Kidney (tissue), 14 donors: ENCODE data around the gene ETS1. TPM values are rescaled to one million over a fixed set of nuclear protein-coding genes. Genes with fewer than 3 reads are reported as not detected.

Experiments
- DNase-seq, 5 donors: peaks; one replicate each; pipeline ENCODE4 v3.0.0-alpha.2; 2013 to 2020
- FAIRE-seq: peaks from 2 replicates; lab custom pipeline; 2012; peaks lifted over from hg19 to GRCh38; lab: Jason Lieb, UNC
- H3K27ac ChIP-seq, 2 donors: one replicate each; pipeline ENCODE4 v1.7.0; 2013; ENCODE audit warnings: low read depth in 2 of 2, low read length in 2 of 2, inconsistent platforms in 1 of 2
- H3K27me3 ChIP-seq: one replicate; pipeline ENCODE4 v1.7.1; 2013; ENCODE audit warnings: low read length, inconsistent platforms; ENCODE audit not compliant: control insufficient read depth, insufficient read depth
- H3K36me3 ChIP-seq, 3 donors: one replicate each; pipeline versions ENCODE4 v1.7.0 to v1.7.1; 2013; ENCODE audit warnings: low read length in 3 of 3, control low read depth in 1 of 3, inconsistent platforms in 1 of 3; ENCODE audit not compliant: insufficient read depth in 3 of 3, control insufficient read depth in 2 of 3
- H3K4me1 ChIP-seq, 3 donors: one replicate each; pipeline versions ENCODE4 v1.7.0 to v1.7.1; 2013; ENCODE audit warnings: low read length in 3 of 3, inconsistent platforms in 1 of 3, low read depth in 1 of 3; ENCODE audit not compliant: control insufficient read depth in 2 of 3, insufficient read depth in 2 of 3
- H3K4me3 ChIP-seq, 3 donors: one replicate each; pipeline versions ENCODE4 v1.7.0 to v1.8.1; 2013; ENCODE audit warnings: low read length in 3 of 3, control low read depth in 1 of 3, inconsistent platforms in 1 of 3
- H3K9ac ChIP-seq, 3 donors: one replicate each; pipeline versions ENCODE4 v1.7.0 to v1.7.1; 2013; ENCODE audit warnings: low read length in 3 of 3, control low read depth in 1 of 3, inconsistent platforms in 1 of 3
- H3K9me3 ChIP-seq, 3 donors: one replicate each; pipeline versions ENCODE4 v1.7.0 to v1.7.1; 2013; ENCODE audit warnings: low read length in 3 of 3, control low read depth in 1 of 3, inconsistent platforms in 1 of 3; ENCODE audit not compliant: control insufficient read depth in 2 of 3, insufficient read depth in 1 of 3
- intact Hi-C: fragments of 100-400 bp; cut with DNase I; formaldehyde crosslinking; loops from one replicate; pipeline ENCODE4 v1.11.1; 2022
- polyA plus RNA-seq: library from polyadenylated mRNA; stranded (reverse); fragments of 350-450 nt; fragmentation: Illumina TruSeq; extraction: RNeasy Lipid Tissue Mini Kit (QIAGEN cat#74804); gene quantifications from one replicate; pipeline ENCODE4 v1.2.3, GENCODE V29; 2014; ENCODE audit warnings: low read depth, low replicate concordance; ENCODE audit not compliant: insufficient read depth
- total RNA-seq: library from RNA; stranded (reverse); fragmentation: NEBNext Ultra II Directional; extraction: Animal tissue kit (Norgen Biotek cat#: 25700); gene quantifications from one replicate; pipeline ENCODE4 v1.2.1, GENCODE V29; 2021
- TF ChIP-seq, protein P1 (sequence below): IDR thresholded peaks from 3 replicates; pipeline ENCODE4 v1.5.1; 2012; ENCODE audit warnings: mild to moderate bottlenecking, moderate library complexity, borderline replicate concordance; ENCODE audit not compliant: insufficient read depth; ENCODE audit errors: extremely low read depth
- donor health status: control.
- donor health status: control.
- donor health status: control.
- donor health status: control.
- donor health status: control.
- donor health status: DM: yes; HTN: yes; CAD: no.
- donor health status: Normal renal cell carcinoma (clear cell type).

ETS1 gene
- total and polyA plus RNA-seq, 2 donors from 2014 or later, result 23.5 to 124 TPM

- FAIRE-seq, result no peak
- Histone ChIP-seq H3K4me1 (peaks cover 0 to 25% (median 23%) of the 10 kb centered on the region in 3 donors), H3K36me3 (peaks cover 0 to 23% (median 3%) of the 10 kb centered on the region in 3 donors)
Observed at GRCh38 chr11:128463979-128464378, 123.4 kb downstream of the ETS1 start.

DNA sequence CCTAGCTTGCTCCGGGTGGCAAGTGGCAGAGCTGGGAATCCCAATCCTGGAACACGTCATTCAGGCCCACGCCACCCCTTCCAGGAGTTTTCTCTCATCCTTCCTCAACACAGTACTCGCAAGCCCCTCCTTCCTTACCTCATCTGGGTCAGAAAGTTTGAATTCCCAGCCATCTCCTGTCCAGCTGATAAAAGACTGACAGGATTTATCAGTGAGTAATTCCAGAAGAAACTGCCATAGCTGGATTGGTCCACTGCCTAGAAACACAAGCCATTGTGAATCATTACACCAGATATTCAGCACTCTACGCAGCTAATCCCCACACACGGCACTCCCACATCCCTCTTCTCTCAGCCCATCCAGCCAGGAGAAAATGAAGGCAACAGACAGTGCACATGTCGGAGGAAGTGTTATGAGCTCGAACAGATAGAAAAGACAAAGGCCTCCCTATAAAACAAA, 124.0 kb downstream of the ETS1 start:
- Histone ChIP-seq H3K4me1 (peaks cover 0 to 25% (median 18%) of the 10 kb centered on the region in 3 donors), H3K9ac (no peak overlapping the region), H3K36me3 (peaks cover 0 to 23% (median 3%) of the 10 kb centered on the region in 3 donors), H3K27me3 (no peaks in the 10 kb centered on the region), H3K9me3 (no peaks in the 10 kb centered on the region), H3K4me3 (no peak overlapping the region), H3K27ac (peak overlapping the region; percentile 19 to 40)
- FAIRE-seq (no peak), DNase-seq (peak in 3 of 5 donors; percentile 52 to 76 (median 69))
- TF ChIP-seq, protein P1, sequence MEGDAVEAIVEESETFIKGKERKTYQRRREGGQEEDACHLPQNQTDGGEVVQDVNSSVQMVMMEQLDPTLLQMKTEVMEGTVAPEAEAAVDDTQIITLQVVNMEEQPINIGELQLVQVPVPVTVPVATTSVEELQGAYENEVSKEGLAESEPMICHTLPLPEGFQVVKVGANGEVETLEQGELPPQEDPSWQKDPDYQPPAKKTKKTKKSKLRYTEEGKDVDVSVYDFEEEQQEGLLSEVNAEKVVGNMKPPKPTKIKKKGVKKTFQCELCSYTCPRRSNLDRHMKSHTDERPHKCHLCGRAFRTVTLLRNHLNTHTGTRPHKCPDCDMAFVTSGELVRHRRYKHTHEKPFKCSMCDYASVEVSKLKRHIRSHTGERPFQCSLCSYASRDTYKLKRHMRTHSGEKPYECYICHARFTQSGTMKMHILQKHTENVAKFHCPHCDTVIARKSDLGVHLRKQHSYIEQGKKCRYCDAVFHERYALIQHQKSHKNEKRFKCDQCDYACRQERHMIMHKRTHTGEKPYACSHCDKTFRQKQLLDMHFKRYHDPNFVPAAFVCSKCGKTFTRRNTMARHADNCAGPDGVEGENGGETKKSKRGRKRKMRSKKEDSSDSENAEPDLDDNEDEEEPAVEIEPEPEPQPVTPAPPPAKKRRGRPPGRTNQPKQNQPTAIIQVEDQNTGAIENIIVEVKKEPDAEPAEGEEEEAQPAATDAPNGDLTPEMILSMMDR, result no peak
- intact Hi-C loops, result no loop called here

More at GRCh38 chr11:128463979-128464378, 123.4 kb downstream of the ETS1 start:
- TF ChIP-seq, protein P1, result no peak
- Histone ChIP-seq H3K27ac (peak overlapping the region; percentile 2 to 71), H3K9me3 (no peaks in the 10 kb centered on the region), H3K4me3 (no peak overlapping the region), H3K27me3 (no peaks in the 10 kb centered on the region), H3K9ac (peak overlapping the region in 1 of 3 donors; percentile 20)
- intact Hi-C loops, result no loop called here
- DNase-seq, result no peak

DNA sequence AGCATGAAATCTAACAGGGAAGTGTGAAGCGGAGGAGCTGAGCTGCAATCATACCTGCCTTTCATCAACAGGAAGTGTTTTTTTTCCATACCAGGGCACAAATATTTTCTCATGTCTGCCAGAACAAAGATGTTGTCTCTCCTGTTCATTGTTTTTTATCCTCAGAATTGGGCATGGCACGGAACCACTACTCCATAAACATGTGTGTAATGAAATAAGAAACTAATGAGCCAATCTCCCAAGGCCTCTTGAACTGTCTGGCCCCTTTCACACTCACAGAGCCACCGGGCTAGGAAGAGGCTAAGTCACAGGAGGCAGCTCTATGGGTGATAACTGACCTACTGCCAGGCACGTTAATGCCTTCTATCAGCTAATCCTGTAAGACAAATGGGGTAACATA, 124.4 kb downstream of the ETS1 start:
- H3K27me3 ChIP-seq, result no peaks in the 10 kb centered on the region
- no peaks in the 10 kb centered on the region for H3K9me3 ChIP-seq
- peaks cover 0 to 23% (median 13%) of the 10 kb centered on the region in 3 donors for H3K4me1 ChIP-seq
- peak overlapping the region; percentile 1 to 40 for H3K27ac ChIP-seq
- no peak overlapping the region for H3K9ac ChIP-seq
- no peak overlapping the region for H3K4me3 ChIP-seq
- DNase-seq (no peak), FAIRE-seq (no peak)
- peaks cover 0 to 23% (median 3%) of the 10 kb centered on the region in 3 donors for H3K36me3 ChIP-seq
- intact Hi-C loops, result no loop called here
- TF ChIP-seq, protein P1, result no peak

GRCh38 chr11:128462189-128462588, 125.2 kb downstream of the ETS1 start:
- H3K4me3 ChIP-seq, result no peak overlapping the region
- no peak overlapping the region for H3K9ac ChIP-seq
- H3K27me3 ChIP-seq, result no peaks in the 10 kb centered on the region
- H3K36me3 ChIP-seq, result peaks cover 0 to 23% (median 7%) of the 10 kb centered on the region in 3 donors
- intact Hi-C loops, result no loop called here
- no peaks in the 10 kb centered on the region for H3K9me3 ChIP-seq
- TF ChIP-seq, protein P1, result no peak
- FAIRE-seq (no peak), DNase-seq (no peak)
- peaks cover 0 to 16% (median 9%) of the 10 kb centered on the region in 3 donors for H3K4me1 ChIP-seq
- H3K27ac ChIP-seq, result no peak overlapping the region
